Fibroblast of lung (primary cell): ENCODE data around the gene THOP1. TPM values are rescaled to one million over a fixed set of nuclear protein-coding genes. Genes with fewer than 3 reads are reported as not detected.

Experiments
- DNase-seq, 2 donors: peaks; one replicate each; pipeline versions ENCODE4 v3.0.0 to v3.0.0-alpha.2; 2010; ENCODE audit warnings: low read depth in 2 of 2
- H2AFZ ChIP-seq: 2 replicates; pipeline ENCODE4 v1.5.1; 2012; ENCODE audit warnings: low read length, control low read depth, inconsistent platforms
- H3K27ac ChIP-seq: 2 replicates; pipeline ENCODE4 v1.5.1; 2011; ENCODE audit warnings: low read length, control low read depth; ENCODE audit not compliant: insufficient read depth
- H3K27me3 ChIP-seq: 2 replicates; pipeline ENCODE4 v1.5.1; 2011; ENCODE audit warnings: mild to moderate bottlenecking, low read length; ENCODE audit not compliant: control insufficient read depth, insufficient read depth
- H3K36me3 ChIP-seq: 2 replicates; pipeline ENCODE4 v1.5.1; 2011; ENCODE audit warnings: low read length; ENCODE audit not compliant: control insufficient read depth, insufficient read depth
- H3K4me1 ChIP-seq: 2 replicates; pipeline ENCODE4 v1.5.1; 2011; ENCODE audit warnings: low read length; ENCODE audit not compliant: control insufficient read depth, insufficient read depth; ENCODE audit errors: extremely low read depth
- H3K4me2 ChIP-seq: 2 replicates; pipeline ENCODE4 v1.5.1; 2011; ENCODE audit warnings: low read length, control low read depth; ENCODE audit not compliant: insufficient read depth; ENCODE audit errors: extremely low read depth
- H3K4me3 ChIP-seq, 4 experiments: fragments of 200-600 bp in 1 of 4; sonication (generic) in 1 of 4; replicated peaks in 1 of 4; 2 replicates each; pipeline ENCODE4 v1.5.1; 2011 to 2016; ENCODE audit warnings: low read length in 4 of 4, low read depth in 3 of 4, mild to moderate bottlenecking in 3 of 4, control low read depth in 2 of 4, inconsistent platforms in 1 of 4, mixed read lengths in 1 of 4; ENCODE audit not compliant: insufficient read depth in 1 of 4; ENCODE audit errors: control extremely low read depth in 1 of 4
- H3K79me2 ChIP-seq: 2 replicates; pipeline ENCODE4 v1.5.1; 2012; ENCODE audit warnings: mild to moderate bottlenecking, low read length, inconsistent platforms; ENCODE audit not compliant: control insufficient read depth, insufficient read depth
- H3K9ac ChIP-seq: 2 replicates; pipeline ENCODE4 v1.5.1; 2011; ENCODE audit warnings: mild to moderate bottlenecking, low read length, control low read depth; ENCODE audit not compliant: insufficient read depth
- H3K9me3 ChIP-seq: 2 replicates; pipeline ENCODE4 v1.5.1; 2012; ENCODE audit warnings: low read depth, low read length; ENCODE audit not compliant: control insufficient read depth, insufficient read depth
- H4K20me1 ChIP-seq: 2 replicates; pipeline ENCODE4 v1.5.1; 2011; ENCODE audit warnings: low read length; ENCODE audit not compliant: control insufficient read depth, insufficient read depth; ENCODE audit errors: extremely low read depth
- EZH2 ChIP-seq: IDR thresholded peaks from 2 replicates; pipeline ENCODE4 v1.5.1; 2012; ENCODE audit warnings: low read length, control low read depth, mild to moderate bottlenecking; ENCODE audit errors: missing control alignments
- polyA plus RNA-seq, 2 donors: library from polyadenylated mRNA; depleted of rRNA in 1 of 2; stranded (reverse) in 1 of 2; unstranded in 1 of 2; fragments of >200 nt; gene quantifications; 2 replicates each; pipeline ENCODE4 v1.2.1, GENCODE V29; 2011 to 2012; ENCODE audit warnings: missing spikeins in 1 of 2
- total RNA-seq: library from RNA; depleted of rRNA; stranded (reverse); fragments of >200 nt; gene quantifications from 2 replicates; pipeline ENCODE4 v1.2.1, GENCODE V29; 2014
- TF ChIP-seq, protein P1 (sequence below), 2 donors: IDR thresholded peaks in 1 of 2; conservative IDR thresholded peaks in 1 of 2; 1 replicate in 1 of 2; 2 replicates in 1 of 2; pipeline ENCODE4 v1.5.1; 2011 to 2012; ENCODE audit warnings: low read length in 2 of 2, control low read depth in 1 of 2, inconsistent platforms in 1 of 2, low read depth in 1 of 2, mild to moderate bottlenecking in 1 of 2

Gene THOP1
- total and polyA plus RNA-seq, 2 donors (not counting 1 experiment from before 2014, with no cell fraction given) = 23.6 to 49.5 TPM

DNA sequence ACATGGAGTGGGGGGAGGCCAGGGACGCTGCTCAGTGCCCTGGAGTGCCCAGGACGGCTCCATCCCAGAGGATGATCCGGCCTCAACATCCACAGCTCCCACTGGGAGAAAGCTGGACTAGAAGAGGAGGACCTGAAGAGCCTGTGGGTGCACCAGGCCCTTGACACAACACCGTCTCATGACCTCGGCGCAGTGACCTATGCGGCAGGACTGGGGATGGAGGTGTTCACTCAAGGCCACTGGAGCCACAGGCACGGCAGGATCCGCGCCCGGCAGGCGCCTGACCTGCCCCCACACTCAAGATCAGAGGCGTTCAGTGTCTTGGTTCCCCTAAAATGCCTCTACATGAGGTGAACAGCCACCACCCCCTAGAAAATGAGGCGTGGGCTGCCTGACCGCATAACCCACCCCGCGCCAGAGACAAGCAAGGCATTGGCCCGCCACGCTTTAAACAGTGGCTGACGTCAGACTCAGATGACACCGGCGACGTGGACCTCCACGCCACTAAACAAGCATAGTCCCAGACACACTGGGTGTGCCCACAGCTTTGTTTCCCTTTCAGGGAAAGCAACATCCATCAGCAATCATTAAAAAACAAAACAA is 10.2 kb upstream of the THOP1 start:
- Histone ChIP-seq H4K20me1 (no peaks in the 10 kb centered on the region), H3K4me3 (no peak overlapping the region), H3K4me2 (no peak overlapping the region), H2AFZ (no peak overlapping the region), H3K4me1 (peaks cover 6% of the 10 kb centered on the region), H3K9me3 (no peaks in the 10 kb centered on the region), H3K27me3 (no peaks in the 10 kb centered on the region), H3K36me3 (peaks cover 6% of the 10 kb centered on the region), H3K79me2 (peaks cover 86% of the 10 kb centered on the region), H3K9ac (no peak overlapping the region), H3K27ac (no peak overlapping the region)
- no peak for DNase-seq
- no peak for TF ChIP-seq EZH2
- TF ChIP-seq, protein P1, sequence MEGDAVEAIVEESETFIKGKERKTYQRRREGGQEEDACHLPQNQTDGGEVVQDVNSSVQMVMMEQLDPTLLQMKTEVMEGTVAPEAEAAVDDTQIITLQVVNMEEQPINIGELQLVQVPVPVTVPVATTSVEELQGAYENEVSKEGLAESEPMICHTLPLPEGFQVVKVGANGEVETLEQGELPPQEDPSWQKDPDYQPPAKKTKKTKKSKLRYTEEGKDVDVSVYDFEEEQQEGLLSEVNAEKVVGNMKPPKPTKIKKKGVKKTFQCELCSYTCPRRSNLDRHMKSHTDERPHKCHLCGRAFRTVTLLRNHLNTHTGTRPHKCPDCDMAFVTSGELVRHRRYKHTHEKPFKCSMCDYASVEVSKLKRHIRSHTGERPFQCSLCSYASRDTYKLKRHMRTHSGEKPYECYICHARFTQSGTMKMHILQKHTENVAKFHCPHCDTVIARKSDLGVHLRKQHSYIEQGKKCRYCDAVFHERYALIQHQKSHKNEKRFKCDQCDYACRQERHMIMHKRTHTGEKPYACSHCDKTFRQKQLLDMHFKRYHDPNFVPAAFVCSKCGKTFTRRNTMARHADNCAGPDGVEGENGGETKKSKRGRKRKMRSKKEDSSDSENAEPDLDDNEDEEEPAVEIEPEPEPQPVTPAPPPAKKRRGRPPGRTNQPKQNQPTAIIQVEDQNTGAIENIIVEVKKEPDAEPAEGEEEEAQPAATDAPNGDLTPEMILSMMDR (conservative IDR thresholded peaks at IDR 0.05 in 1 of 2, IDR thresholded peaks at IDR 0.05 in 1 of 2; ENCODE audit: low read depth in 1 of 2, low read length in 2 of 2) = no peak

DNA sequence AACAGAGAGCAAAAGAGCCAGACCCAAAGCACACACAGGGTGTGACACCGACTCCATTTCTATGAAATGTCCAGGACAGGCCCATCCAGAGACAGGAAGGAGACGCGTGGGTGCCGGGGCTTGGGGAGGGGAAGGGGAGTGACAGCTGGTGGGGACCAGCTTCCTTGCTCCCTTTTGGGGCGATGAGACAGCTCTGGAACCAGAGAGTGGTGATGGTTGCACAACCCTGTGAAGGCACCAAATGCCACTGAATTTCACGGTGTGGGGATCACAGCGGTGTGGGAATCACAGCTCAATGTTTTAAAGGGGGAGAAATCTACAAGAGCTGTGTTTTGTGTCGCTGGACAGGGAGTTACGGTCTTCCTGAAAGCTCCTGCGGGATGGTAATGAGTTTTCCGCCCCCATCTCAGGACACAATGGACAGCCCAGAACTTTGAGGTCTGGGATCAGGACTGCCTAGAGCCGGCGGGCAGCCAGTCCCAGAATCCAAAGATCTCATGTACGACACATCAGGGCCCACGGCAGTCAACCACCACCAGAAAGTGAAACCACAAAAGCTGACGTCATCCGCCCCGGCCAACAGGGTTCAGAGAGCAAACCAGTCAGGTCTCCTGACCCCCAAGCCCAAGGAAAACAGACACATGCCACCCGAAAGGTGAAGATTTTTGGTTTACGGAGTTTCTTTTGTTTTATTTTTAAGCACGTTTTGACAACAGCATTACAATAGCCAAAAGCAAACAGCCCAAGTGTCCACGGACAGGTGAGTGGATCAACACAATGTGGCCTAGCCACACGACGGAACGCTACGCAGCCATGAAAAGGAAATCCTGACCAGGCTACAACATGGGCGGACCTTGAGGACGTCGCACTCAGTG is 9.5 kb upstream of the THOP1 start:
- H3K27ac ChIP-seq = peak overlapping the region; percentile 7

More for the DNA sequence above, 9.5 kb upstream of the THOP1 start:
- TF ChIP-seq, protein P1 (conservative IDR thresholded peaks at IDR 0.05 in 1 of 2, IDR thresholded peaks at IDR 0.05 in 1 of 2; ENCODE audit: low read depth in 1 of 2, low read length in 2 of 2) = no peak
- no peak for TF ChIP-seq EZH2
- no peak overlapping the region for H2AFZ ChIP-seq
- H3K4me2 ChIP-seq = no peak overlapping the region
- peaks cover 86% of the 10 kb centered on the region for H3K79me2 ChIP-seq
- no peak overlapping the region for H3K9ac ChIP-seq
- no peak overlapping the region for H3K4me3 ChIP-seq
- peak; percentile 36 to 73 for DNase-seq
- H4K20me1 ChIP-seq = no peaks in the 10 kb centered on the region
- no peaks in the 10 kb centered on the region for H3K27me3 ChIP-seq
- H3K9me3 ChIP-seq = no peaks in the 10 kb centered on the region
- peaks cover 6% of the 10 kb centered on the region for H3K36me3 ChIP-seq
- peaks cover 2% of the 10 kb centered on the region for H3K4me1 ChIP-seq
